ENCODE results near the gene ART3.

DNA sequence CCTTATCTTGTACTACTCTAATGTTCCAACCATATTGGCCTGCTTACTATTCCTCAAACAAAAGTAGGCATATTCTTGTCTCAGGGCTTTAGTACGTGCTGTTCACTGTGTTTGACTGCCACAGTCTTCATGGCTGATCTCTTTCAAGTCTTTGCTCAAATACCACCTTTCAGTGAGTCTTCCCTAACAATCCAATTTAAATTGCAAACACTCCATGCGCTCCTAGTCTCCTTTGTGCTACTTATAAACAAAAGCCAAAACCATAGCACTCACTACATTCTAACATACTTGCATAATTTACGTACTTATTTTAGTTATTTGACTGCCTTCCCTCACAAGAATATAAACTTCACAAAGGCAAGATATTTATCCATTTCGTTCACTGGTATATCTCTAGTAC lies 1.7 kb upstream of the ART3 start:
- TF ChIP-seq TAF1 (IDR thresholded peaks at IDR 0.05; ENCODE audit: low read depth) = no peak
- TF ChIP-seq YY1 (IDR thresholded peaks at IDR 0.05; ENCODE audit: low read depth) = no peak
- TF ChIP-seq EP300 (IDR thresholded peaks at IDR 0.05; ENCODE audit: borderline replicate concordance) = no peak
